GM19452 (cell line): ENCODE data around the gene C1R.

Experiments
- ATAC-seq: cut with Tn5 transposase; IDR thresholded peaks from one replicate; pipeline ENCODE4 v1.9.1; 2021; ENCODE audit not compliant: unreplicated experiment

Gene C1R

GRCh38 chr12:7099290-7099996, 7.2 kb upstream of the C1R start:
- ATAC-seq: no peak

DNA sequence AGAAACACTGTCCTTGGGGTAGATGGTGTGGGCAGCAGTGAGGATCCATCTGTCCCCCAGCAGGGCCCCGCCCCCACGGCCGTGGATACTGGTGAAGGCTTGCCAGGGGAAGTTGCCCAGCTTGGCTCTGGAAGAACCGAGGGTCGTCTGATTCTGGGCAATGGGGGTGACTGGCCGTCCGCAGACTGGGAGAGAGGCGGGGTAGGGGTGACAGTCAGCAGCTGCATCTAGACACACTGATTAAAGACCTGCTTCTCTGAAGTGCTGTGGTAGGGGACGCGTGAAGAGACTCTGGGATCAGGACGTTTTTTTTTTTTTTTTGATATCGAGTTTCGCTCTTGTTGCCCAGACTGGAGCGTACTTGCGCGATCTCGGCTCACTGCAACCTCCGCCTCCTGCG, 4.7 kb upstream of the C1R start:
- no peak for ATAC-seq

GRCh38 chr12:7096006-7096932, 4.0 kb upstream of the C1R start:
- ATAC-seq: no peak

DNA sequence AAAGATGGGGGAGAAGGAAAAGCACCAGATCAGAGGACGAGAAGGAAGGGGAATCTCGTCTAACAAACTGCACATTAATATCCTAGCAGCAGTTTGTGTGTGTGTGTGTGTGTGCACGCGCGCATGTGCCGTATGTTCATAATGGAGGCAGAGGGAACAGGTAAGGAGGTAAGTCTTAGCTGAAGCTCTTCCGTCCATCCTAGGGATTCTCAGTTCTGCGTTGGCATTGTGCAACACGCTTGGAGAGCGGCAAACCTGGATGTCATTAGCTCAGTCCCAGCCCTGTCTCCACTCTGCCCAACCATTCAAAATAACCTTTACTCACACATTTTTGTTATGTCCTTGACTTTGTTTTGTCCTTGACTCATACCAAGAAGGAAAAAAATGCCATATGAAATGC, 1.6 kb upstream of the C1R start:
- ATAC-seq: no peak

DNA sequence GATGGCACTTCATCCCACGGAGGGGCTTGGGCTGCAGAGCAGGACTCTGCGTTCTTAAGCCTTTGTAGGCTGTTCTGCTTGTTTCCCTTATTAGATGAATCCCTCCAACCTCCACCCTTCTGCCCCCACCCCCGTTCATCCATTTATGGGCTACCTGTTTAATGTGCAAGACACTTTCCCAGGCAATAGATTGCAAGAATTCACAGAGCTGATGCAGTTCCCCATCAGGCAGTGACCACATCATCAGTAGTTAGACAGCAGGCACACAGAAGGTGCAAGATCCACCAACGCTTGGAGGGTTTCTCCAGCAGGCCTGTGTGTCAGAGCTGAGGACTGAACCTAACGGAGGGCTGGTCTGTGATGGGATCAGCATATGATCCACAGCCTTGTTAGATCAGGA, 1.2 kb upstream of the C1R start:
- ATAC-seq: no peak

DNA sequence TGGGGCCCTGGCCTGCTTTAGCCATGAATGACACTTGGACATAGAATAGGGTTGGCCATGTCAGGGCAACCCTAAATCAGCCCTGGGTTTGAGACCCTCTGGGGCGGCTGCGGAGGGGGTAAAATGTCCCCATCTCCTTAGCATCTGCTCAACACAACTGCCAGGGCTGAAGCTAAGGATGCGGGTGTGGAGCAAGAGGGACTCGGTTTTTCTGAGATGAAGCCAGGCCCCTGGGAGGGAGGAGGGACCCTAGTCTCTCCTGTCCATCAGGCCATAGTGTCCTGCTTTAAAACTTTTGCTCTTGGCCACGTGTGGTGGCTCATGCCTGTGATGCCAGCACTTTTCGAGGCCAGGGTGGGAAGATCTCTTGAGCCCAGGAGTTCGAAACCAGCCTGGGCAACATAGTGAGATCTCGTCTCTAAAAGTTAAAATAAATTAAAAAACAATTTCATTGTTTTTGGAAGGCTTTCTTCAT, 778 bp upstream of the C1R start:
- ATAC-seq: no peak

GRCh38 chr12:7091660-7092228, 501 bp downstream of the C1R start:
- ATAC-seq: no peak

DNA sequence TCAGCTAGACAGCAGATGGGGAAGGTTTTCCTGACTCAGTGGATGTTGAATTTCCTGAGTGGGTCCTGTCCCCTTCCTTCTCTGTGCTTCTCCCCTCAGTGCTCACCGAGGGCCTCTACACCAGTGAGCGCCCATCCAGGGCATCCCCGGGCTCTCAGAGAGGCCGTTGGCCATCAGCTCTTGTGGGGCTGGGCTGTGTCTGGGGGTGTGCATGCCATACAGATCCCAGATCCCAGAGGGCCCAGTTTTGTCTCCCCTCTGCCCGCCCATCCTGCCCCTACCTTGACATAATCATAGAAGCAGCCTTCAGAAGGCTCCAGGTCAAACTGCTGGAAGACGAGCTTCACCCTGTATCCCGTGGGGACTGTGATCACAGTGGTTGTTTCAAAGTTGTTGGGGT, 1.1 kb downstream of the C1R start:
- no peak for ATAC-seq

DNA sequence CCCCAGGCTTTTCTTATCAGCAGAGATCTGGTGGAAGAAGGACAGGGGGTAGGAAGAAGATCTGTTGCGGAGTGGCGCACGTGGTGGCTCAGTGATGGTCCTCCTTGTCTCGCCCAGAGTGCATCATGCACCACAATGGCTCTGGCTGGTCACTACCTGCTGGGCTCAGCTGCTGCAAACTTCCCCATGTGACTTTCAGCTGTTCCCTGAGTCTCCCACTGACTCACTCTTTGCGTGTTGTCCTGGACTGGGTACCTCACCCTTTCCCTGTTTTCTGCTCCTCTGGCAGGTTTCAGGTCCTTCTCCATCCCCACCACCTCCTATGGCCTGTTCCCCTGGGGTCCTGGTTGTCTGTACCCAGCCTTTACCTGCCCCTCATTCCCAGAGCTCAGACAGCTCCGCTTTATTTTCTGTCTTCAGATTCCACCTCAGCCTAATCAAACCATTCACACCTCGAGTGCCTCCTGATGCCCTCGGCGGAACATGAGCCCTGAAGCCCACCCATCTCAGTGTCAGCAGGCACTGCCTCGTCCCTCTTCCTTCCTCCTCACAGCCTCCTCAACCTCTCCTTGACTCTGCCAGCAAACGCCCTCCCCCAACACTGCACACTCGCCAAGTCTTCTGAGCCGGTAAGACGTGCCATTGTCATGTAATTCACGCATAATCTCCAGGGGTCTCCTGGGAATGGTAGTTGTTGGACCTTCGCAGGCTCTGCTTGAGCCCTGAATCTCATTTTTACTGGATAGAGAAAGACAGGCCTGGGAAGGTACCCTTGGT, 1.8 kb downstream of the C1R start:
- no peak for ATAC-seq

DNA sequence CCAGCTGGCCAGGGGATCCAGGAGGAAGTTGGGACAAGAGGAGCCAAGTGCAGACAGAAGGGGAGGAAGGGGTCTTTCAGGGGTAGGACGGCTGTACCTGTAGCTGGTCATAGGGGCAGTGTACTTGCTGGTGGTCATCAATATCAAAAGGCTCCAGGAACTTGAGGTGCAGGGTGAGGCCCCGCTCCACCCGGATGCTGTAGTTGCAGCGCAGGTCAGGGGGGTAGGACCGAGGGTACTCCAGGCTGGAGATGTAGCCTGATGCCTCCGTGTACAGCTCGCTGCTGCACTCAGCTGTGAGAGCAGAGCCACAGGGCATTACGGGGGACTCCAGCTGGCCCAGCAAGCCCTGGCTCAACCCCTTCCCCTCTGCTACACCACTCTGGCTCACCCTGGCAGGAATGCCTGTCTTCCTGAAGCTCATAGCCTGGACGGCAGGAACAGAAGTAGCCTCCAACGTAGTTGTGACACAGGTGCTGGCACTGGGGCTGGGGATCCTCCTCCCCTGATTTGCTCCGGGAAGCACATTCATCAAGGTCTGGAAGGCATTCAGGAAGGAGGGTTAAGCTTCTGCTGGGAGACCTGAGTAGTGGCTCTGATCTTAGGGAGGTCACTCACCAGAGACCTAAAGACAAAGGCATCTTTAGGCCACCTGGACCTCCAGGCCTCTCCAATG, 2.9 kb downstream of the C1R start:
- ATAC-seq: no peak

DNA sequence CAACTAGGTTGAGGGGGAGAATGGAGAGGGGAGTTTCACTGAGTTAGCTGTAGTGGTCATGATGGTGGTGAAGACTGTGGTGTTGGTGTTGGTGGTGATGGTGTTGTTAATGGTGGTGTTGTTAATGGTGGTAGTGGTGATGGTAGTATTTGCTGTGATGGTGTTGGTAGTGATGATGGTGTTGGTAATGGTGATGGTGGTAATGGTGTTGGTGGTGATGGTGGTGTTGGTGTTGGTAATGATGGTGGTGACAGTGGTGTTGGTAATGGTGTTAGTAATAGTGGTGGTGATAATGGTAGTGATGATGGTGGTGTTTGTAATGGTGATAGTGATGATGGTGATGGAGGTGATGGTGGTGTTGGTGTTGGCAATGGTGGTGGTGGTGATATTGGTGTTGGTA, 9.1 kb downstream of the C1R start:
- ATAC-seq: no peak

DNA sequence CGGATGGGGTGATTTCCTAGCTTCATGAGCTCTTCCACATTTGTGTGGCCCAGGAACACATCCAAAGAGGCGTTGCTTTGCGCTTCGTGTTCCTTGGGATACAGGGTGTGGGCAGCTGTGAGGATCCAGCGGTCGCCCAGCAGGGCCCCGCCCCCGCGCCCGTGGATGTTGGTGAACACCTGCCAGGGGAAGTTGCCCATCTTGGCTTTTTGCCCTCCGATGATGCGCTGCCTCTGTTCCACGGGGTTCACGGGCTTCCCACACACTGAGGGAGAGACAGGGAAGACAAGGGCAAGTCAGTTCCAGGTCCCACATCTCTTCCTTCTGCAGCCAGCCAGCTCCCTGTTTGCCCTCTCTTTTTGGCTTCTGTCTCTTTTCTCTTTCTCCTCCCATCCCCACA, 11.2 kb downstream of the C1R start:
- ATAC-seq: no peak

- no peak for ATAC-seq
Measured at GRCh38 chr12:7079826-7080125, 12.5 kb downstream of the C1R start.

- no peak for ATAC-seq
Measured at GRCh38 chr12:7078163-7078562, 14.1 kb downstream of the C1R start.

DNA sequence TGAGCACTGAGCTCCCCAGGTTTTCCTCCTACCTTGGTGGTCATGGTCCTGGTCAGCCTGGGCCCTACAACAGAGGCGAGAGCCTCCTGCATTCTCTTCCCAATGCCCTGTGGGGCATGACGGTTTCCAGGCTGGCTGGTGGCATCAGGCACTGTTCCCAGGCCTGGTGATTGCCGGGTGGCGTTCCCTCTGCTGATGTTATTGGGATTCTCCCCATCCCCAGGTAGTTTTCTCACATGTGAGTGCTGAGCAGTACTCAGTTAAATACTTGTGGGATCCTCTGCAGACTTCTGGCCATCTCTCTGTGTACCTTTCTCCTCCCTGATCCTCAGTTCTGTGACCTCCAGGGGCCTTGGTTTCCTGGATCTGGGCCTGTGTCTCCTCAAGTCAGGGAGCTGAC, 15.8 kb downstream of the C1R start:
- no peak for ATAC-seq

GRCh38 chr12:7075939-7076338, 16.3 kb downstream of the C1R start:
- no peak for ATAC-seq

GRCh38 chr12:7075518-7075917, 16.7 kb downstream of the C1R start:
- no peak for ATAC-seq

DNA sequence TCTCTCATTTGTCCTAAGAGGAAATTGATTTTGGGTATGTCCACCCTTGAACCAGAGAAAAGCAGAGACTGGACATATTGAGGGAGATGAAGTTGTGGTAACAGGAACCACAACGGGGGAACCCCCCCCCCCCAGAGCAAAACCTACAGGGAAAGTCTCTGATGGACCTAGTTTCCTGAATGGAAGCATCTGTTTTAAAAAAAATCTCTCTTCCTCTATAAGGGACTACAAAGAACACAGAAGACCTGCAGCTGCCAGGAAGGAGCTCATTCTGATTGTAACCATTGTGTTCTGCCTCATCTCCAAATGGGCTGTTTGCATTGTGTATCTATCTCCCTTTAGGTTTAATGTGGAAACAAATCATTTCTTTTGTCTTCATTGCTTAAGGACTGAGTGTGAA, 18.3 kb downstream of the C1R start:
- ATAC-seq: no peak

- no peak for ATAC-seq
Measured at GRCh38 chr12:7072554-7072953, 19.7 kb downstream of the C1R start.

DNA sequence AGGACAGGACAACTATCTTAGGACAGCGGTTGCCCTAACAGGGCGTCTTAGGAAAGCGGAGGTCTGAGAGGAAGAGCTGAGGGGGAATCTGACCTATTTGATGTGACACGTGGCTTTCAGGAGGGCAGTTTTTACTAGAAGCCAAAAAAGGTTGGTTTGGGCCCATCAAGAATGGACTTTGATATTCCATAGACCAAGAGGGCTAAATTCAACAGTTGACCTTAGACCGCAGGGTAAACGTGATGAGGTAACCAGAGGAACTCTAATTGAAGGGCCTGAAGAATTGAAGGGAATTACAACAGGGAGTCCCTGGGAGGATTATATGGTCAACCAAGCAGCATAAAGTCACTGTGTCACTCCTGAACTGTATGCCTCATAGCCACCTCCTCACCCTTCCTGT, 20.2 kb downstream of the C1R start:
- ATAC-seq: no peak

GRCh38 chr12:7069386-7069785, 22.9 kb downstream of the C1R start:
- no peak for ATAC-seq
